CD4-positive, alpha-beta T cell (primary cell): Measurements from ENCODE around the gene NT5DC2. TPM values are rescaled to one million over a fixed set of nuclear protein-coding genes. Genes with fewer than 3 reads are reported as not detected.
A peak's percentile ranks its signal among the peaks of the same experiment; 100 is the strongest.

Experiments
- ATAC-seq: fragments of 200-7000 bp; cut with Tn5 transposase; one replicate; pipeline ENCODE4 v1.10.0; 2022; ENCODE audit warnings: mild to moderate bottlenecking; ENCODE audit not compliant: poor library complexity
- CTCF ChIA-PET: fragments of 350-600 bp; sonication (Branson Sonifier 250); formaldehyde crosslinking; loops from one replicate; lab custom pipeline; 2021; ENCODE audit warnings: antibody characterized with exemption, inconsistent platforms; lab: Charles Lee
- POLR2A ChIA-PET: fragments of 350-600 bp; sonication (Branson Sonifier 250); formaldehyde crosslinking; loops from one replicate; lab custom pipeline; 2021; ENCODE audit warnings: antibody characterized with exemption, inconsistent platforms; lab: Charles Lee
- DNase-seq, 14 experiments: peaks; one replicate each; pipeline ENCODE4 v3.0.0-alpha.2; 2013 to 2020; ENCODE audit warnings: mixed read lengths in 2 of 14
- H3K27ac ChIP-seq, 2 donors: one replicate each; pipeline versions ENCODE4 v1.5.1 to v1.7.0; 2013; ENCODE audit warnings: low read length in 2 of 2, low read depth in 1 of 2, mild to moderate bottlenecking in 1 of 2
- H3K27me3 ChIP-seq, 2 experiments: 1 replicate in 1 of 2; 2 replicates in 1 of 2; pipeline versions ENCODE4 v1.6.1 to v1.7.0; 2013; ENCODE audit warnings: low read length in 2 of 2, control low read depth in 1 of 2, mild to moderate bottlenecking in 1 of 2, moderate library complexity in 1 of 2; ENCODE audit not compliant: insufficient read depth in 2 of 2, control insufficient read depth in 1 of 2
- H3K36me3 ChIP-seq: one replicate; pipeline ENCODE4 v1.6.1; 2013; ENCODE audit warnings: low read length, control low read depth; ENCODE audit not compliant: insufficient read depth
- H3K4me1 ChIP-seq: one replicate; pipeline ENCODE4 v1.6.1; 2013; ENCODE audit warnings: low read length, control low read depth; ENCODE audit not compliant: insufficient read depth
- H3K4me3 ChIP-seq: one replicate; pipeline ENCODE4 v1.5.1; 2013; ENCODE audit warnings: mild to moderate bottlenecking, low read length, moderate library complexity
- H3K9me3 ChIP-seq, 2 experiments: 1 replicate in 1 of 2; 2 replicates in 1 of 2; pipeline versions ENCODE4 v1.6.1 to v1.7.0; 2013; ENCODE audit warnings: low read length in 2 of 2, mild to moderate bottlenecking in 2 of 2, control low read depth in 1 of 2, moderate library complexity in 1 of 2; ENCODE audit not compliant: control insufficient read depth in 1 of 2, insufficient read depth in 1 of 2
- H3K27ac Mint-ChIP-seq: one replicate; pipeline ENCODE4 v1.8.0; 2020; ENCODE audit warnings: mixed read lengths
- H3K27me3 Mint-ChIP-seq: one replicate; pipeline ENCODE4 v1.8.0; 2021; ENCODE audit warnings: mixed read lengths
- H3K36me3 Mint-ChIP-seq: one replicate; pipeline ENCODE4 v1.8.0; 2021; ENCODE audit warnings: low read depth, mixed read lengths
- H3K4me1 Mint-ChIP-seq: one replicate; pipeline ENCODE4 v1.8.0; 2021; ENCODE audit warnings: low read depth, mixed read lengths
- H3K4me3 Mint-ChIP-seq: one replicate; pipeline ENCODE4 v1.8.0; 2020; ENCODE audit warnings: mild to moderate bottlenecking, mixed read lengths
- H3K9me3 Mint-ChIP-seq: one replicate; pipeline ENCODE4 v1.8.0; 2020; ENCODE audit warnings: mixed read lengths
- intact Hi-C, 2 experiments: fragments of 100-400 bp; cut with DNase I in 1 of 2; cut with micrococcal nuclease in 1 of 2; formaldehyde crosslinking; loops; one replicate each; pipeline versions ENCODE4 v1.15.1 to v1.9.0; 2023 to 2025; cut with DNase I, micrococcal nuclease
- total RNA-seq, 174 experiments: library from RNA in 2 of 174; stranded (reverse) in 2 of 174; gene quantifications; one replicate each; pipeline ENCODE4 v1.2.3 and lab custom pipeline; 2021 to 2026
- TF ChIP-seq, protein P1 (sequence below): fragments of 200-600 bp; IDR thresholded peaks from one replicate; pipeline ENCODE4 v1.8.0; 2022; ENCODE audit warnings: antibody characterized with exemption, mild to moderate bottlenecking

NT5DC2 gene
- total RNA-seq, 2 experiments from 2014 or later = 2.5 to 4.2 TPM

DNA sequence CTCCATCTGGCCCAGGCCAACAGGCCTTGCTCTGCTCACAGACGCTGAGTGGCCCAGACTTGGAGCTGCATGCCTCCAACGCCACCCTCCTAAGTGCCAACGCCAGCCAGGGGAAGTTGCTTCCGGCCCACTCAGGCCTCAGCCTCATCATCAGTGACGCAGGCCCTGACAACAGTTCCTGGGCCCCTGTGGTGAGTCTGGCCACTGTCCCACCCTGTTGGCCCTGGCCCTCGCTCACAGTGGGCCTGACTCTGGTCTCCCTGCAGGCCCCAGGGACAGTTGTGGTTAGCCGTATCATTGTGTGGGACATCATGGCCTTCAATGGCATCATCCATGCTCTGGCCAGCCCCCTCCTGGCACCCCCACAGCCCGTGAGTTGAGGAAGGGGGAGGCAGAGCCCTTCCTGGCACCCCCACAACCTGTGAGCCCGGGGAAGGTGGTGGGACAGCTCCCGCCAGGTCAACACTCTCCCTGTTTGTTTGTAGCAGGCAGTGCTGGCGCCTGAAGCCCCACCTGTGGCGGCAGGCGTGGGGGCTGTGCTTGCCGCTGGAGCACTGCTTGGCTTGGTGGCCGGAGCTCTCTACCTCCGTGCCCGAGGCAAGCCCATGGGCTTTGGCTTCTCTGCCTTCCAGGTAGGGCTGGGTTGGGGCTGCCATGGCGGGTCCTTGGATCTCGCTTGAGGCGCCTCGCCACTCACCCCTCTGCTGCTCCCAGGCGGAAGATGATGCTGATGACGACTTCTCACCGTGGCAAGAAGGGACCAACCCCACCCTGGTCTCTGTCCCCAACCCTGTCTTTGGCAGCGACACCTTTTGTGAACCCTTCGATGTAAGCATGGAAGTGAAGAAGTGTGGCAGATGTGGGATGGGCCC lies 10.0 kb downstream of the NT5DC2 start:
- Histone ChIP-seq H3K4me1 (no peaks in the 10 kb centered on the region), H3K36me3 (no peaks in the 10 kb centered on the region), H3K4me3 (no peak overlapping the region), H3K9me3 (no peaks in the 10 kb centered on the region), H3K27me3 (no peaks in the 10 kb centered on the region), H3K27ac (no peak overlapping the region)
- Mint-ChIP-seq H3K4me1 (no peaks in the 10 kb centered on the region), H3K9me3 (no peaks in the 10 kb centered on the region), H3K27me3 (no peaks in the 10 kb centered on the region), H3K27ac (no peak overlapping the region), H3K4me3 (no peak overlapping the region), H3K36me3 (no peaks in the 10 kb centered on the region)
- peak in 1 of 14 experiments; percentile 4 for DNase-seq
- CTCF ChIA-PET = no interaction called here
- TF ChIP-seq, protein P1, sequence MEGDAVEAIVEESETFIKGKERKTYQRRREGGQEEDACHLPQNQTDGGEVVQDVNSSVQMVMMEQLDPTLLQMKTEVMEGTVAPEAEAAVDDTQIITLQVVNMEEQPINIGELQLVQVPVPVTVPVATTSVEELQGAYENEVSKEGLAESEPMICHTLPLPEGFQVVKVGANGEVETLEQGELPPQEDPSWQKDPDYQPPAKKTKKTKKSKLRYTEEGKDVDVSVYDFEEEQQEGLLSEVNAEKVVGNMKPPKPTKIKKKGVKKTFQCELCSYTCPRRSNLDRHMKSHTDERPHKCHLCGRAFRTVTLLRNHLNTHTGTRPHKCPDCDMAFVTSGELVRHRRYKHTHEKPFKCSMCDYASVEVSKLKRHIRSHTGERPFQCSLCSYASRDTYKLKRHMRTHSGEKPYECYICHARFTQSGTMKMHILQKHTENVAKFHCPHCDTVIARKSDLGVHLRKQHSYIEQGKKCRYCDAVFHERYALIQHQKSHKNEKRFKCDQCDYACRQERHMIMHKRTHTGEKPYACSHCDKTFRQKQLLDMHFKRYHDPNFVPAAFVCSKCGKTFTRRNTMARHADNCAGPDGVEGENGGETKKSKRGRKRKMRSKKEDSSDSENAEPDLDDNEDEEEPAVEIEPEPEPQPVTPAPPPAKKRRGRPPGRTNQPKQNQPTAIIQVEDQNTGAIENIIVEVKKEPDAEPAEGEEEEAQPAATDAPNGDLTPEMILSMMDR = no peak
- intact Hi-C loops = no loop called here
- ATAC-seq = no peak
- POLR2A ChIA-PET = no interaction called here

DNA sequence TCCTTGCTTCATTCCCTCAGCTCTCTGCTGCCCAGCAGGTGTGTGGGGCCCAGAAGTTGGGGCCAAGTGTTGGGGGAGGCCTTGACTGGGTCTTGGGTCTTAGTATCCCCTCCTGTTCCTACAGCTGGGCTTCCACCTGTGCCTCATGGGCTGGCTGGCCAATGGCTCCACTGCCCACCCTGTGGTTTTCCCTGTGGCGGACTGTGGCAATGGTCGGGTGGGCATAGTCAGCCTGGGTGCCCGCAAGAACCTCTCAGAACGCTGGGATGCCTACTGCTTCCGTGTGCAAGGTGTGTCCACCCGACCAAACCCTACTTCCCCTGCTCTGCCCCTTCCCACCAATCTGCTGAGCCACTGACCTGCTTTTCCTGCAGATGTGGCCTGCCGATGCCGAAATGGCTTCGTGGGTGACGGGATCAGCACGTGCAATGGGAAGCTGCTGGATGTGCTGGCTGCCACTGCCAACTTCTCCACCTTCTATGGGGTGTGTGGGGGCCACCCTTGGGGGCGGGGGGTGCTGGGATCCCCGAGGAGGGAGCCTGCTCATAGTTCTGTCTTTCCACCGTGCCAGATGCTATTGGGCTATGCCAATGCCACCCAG lies 10.9 kb downstream of the NT5DC2 start:
- CTCF ChIA-PET = no interaction called here

DNA sequence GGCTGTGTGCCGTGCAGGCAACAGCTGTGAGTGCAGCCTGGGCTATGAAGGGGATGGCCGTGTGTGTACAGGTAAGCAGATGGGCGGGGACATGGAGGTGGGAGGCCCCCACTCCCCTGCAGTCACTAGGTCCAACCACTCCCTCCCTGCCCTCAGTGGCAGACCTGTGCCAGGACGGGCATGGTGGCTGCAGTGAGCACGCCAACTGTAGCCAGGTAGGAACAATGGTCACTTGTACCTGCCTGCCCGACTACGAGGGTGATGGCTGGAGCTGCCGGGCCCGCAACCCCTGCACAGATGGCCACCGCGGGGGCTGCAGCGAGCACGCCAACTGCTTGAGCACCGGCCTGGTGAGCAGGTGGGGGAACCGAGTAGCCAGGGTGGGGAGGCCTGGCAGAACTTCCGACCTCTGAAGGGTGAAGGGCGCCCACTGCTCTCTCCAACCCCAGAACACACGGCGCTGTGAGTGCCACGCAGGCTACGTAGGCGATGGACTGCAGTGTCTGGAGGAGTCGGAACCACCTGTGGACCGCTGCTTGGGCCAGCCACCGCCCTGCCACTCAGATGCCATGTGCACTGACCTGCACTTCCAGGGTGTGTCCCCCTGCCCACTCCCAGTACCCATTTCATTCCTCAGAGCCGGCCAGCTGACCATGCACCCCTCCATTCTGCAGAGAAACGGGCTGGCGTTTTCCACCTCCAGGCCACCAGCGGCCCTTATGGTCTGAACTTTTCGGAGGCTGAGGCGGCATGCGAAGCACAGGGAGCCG lies 11.6 kb downstream of the NT5DC2 start:
- no peaks in the 10 kb centered on the region for H3K4me1 Mint-ChIP-seq
- H3K4me1 ChIP-seq = no peaks in the 10 kb centered on the region
- intact Hi-C loops = no loop called here
- no peaks in the 10 kb centered on the region for H3K36me3 Mint-ChIP-seq
- DNase-seq = no peak
- H3K4me3 Mint-ChIP-seq = no peak overlapping the region
- H3K36me3 ChIP-seq = no peaks in the 10 kb centered on the region
- POLR2A ChIA-PET = no interaction called here
- no peaks in the 10 kb centered on the region for H3K27me3 Mint-ChIP-seq
- H3K27ac ChIP-seq = no peak overlapping the region
- TF ChIP-seq, protein P1 = no peak
- ATAC-seq = no peak
- H3K4me3 ChIP-seq = no peak overlapping the region
- H3K27me3 ChIP-seq = no peaks in the 10 kb centered on the region
- CTCF ChIA-PET = no interaction called here
- H3K27ac Mint-ChIP-seq = no peak overlapping the region
- H3K9me3 Mint-ChIP-seq = no peaks in the 10 kb centered on the region
- no peaks in the 10 kb centered on the region for H3K9me3 ChIP-seq

More for the DNA sequence above, 10.9 kb downstream of the NT5DC2 start:
- no peaks in the 10 kb centered on the region for H3K9me3 Mint-ChIP-seq
- ATAC-seq (no peak), DNase-seq (no peak)
- Histone ChIP-seq H3K4me3 (no peak overlapping the region), H3K36me3 (no peaks in the 10 kb centered on the region), H3K4me1 (no peaks in the 10 kb centered on the region), H3K9me3 (no peaks in the 10 kb centered on the region), H3K27me3 (no peaks in the 10 kb centered on the region), H3K27ac (no peak overlapping the region)
- H3K27me3 Mint-ChIP-seq = no peaks in the 10 kb centered on the region
- intact Hi-C loops = no loop called here
- TF ChIP-seq, protein P1 = no peak
- no peak overlapping the region for H3K4me3 Mint-ChIP-seq
- no peak overlapping the region for H3K27ac Mint-ChIP-seq
- POLR2A ChIA-PET = no interaction called here
- H3K4me1 Mint-ChIP-seq = no peaks in the 10 kb centered on the region
- H3K36me3 Mint-ChIP-seq = no peaks in the 10 kb centered on the region
